ENCODE data around the gene LSM14A.
"Not testable (repeated sequence)": the region's sequence is repeated elsewhere in the genome, so short reads cannot be mapped to it uniquely, and the experiment has no call there.

The LSM14A gene

DNA sequence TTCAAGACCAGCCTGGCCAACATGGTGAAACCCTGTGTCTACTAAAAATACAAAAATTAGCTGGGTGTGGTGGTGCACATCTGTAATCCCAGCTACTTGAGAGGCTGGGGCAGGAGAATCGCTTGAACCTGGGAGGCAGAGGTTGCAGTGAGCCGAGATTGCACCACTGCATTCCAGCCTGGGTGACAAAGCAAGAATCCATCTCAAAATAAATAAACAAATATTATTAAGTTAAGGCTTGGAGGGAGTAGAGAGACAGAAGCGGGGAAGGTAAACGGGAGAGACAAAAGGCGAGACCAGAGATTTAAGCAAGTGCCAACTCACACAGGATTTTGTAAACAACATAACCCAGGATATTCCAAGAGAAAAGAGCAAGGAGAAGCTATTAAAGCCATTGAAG lies 12.8 kb upstream of the LSM14A start:
- not testable (repeated sequence) for DNase-seq

DNA sequence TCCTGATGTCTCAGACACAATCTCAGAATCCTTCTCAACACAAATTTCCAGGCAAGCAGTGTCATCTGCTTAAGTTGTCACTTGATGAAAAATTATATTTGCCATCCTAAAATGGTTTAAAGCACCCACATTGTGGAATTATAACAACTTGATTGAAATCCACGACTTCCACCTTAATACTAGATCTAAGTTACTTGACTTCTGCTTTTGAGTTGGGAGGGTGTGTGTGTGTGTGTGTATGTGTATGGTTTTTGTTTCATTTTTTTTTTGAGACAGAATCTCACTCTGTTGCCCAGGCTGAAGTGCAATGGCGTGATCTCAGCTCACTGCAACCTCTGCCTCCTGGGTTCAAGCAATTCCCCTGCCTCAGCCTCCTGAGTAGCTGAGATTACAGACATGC lies 10.4 kb upstream of the LSM14A start:
- DNase-seq, result not testable (repeated sequence)

DNA sequence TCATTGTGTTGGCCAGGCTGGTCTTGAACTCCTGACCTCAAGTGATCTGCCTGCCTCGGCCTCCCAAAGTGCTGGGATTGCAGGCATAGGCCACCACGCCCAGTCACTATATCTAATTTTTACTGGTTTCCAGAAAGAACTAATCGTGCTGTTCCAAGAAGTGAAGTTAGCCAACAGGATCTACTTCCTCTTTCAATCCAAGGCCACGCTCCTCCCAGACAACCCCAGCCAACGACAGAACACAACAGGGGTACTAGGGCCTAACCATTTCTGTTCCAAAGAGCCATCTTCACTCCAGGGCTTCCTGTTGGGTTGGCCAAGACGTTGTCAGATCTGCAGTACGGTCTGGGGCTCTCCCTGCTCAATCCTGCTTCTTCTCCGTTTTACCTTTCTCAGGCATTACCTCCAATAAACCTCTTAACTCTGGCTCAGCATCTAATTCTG lies 7.0 kb upstream of the LSM14A start:
- DNase-seq, result no peak

GRCh38 chr19:34169475-34170199 lies 2.7 kb upstream of the LSM14A start:
- not testable (repeated sequence) for DNase-seq

GRCh38 chr19:34171539-34171876 lies 796 bp upstream of the LSM14A start:
- DNase-seq, result peak; percentile 76

- DNase-seq, result no peak
These were observed 423 bp downstream of the LSM14A start for GRCh38 chr19:34172661-34173192.

- DNase-seq, result peak; percentile 34
These were observed 1.1 kb downstream of the LSM14A start for GRCh38 chr19:34173193-34173956.

GRCh38 chr19:34175173-34175572 lies 2.9 kb downstream of the LSM14A start:
- DNase-seq, result not testable (repeated sequence)

GRCh38 chr19:34176581-34176980 lies 4.3 kb downstream of the LSM14A start:
- no peak for DNase-seq

DNA sequence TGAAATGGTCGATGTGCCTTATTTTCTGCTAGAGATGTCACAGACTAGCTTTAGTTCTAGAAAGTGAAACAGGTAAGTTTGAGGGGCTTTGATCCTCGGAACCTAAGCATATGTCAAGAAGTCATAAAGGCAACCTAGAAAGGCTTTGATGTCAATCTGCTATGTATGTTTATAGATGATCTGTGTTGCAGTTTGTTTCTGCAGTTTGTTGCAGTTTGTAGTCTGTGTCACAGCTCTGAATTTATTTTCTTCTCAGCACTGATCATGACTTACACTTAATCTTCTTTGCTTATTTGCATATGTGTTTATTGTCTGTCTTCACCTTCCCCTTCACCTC lies 5.9 kb downstream of the LSM14A start:
- no peak for DNase-seq

- no peak for DNase-seq
These were observed 6.8 kb downstream of the LSM14A start for GRCh38 chr19:34179066-34179465.

- DNase-seq, result no peak
These were observed 8.0 kb downstream of the LSM14A start for GRCh38 chr19:34180273-34180672.

DNA sequence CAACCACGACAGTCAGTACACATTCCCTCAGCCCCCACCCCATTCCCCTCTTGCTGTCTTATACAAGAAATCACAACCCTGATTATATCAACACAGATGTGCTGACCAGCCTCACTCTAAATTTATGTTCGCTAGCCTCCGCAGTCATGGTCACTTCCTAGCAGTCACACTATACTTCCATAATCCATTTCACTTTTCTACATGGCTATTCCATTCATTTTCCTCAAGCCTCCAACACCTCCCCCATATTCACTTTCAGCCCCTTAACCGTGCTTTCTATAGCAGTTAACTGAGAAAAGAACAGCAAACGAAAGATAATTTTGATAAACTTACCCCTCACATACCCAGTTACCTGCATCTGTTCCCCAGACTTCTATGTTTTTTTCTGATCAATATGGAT lies 8.4 kb downstream of the LSM14A start:
- no peak for DNase-seq

DNA sequence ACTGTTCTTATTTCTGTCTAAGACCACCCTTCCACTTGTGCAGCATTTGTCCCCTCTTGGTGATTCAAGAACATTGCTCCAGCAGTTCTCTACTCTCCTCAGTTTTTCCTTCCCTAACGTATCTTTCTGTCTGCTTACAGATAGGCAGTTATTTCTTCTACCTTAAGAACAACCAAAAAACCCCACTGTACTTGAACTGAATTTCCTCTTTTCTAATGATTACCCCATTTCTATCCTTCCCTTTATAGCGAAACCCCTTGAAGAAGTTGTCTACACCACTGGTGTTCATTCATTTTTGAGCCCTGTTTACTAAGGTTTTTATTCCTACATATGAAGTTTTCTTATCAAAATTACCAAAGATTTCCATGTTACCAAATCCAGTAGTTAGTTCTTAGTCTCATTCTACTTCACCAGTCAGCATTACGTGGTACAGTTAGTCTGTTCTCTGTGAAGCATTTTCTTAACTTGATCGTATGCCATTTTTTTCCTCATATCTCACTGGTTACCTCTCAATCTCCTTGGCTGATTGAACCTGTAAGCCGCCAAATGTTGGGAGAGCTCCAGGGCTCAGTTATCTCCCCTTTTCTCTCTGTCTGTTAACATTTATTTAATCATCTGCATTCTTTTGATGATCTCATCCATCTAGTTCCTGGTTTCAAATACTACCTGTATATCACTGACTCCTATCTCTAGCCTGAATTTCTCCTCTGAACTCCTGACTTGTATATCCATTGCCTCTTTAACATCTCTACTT lies 9.0 kb downstream of the LSM14A start:
- DNase-seq, result no peak

DNA sequence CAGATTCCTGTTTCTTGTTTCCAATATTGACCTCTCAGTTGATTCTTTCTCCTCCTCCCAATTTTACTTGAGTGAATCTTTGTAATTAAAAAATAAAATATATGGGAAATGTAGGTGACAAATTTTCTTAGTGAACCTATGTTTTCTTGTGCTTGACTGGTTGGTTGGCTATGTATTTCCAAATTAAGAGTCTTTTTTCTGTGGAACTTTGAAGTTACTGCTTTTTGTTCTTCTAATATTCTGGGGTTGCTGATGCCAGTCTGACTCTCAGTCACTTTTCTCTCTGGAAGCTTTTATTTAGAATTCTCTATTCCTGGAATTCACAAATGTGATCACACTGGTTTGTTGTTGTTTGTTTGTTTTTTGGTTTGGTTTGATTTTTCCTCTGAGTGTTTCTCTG lies 9.8 kb downstream of the LSM14A start:
- no peak for DNase-seq

DNA sequence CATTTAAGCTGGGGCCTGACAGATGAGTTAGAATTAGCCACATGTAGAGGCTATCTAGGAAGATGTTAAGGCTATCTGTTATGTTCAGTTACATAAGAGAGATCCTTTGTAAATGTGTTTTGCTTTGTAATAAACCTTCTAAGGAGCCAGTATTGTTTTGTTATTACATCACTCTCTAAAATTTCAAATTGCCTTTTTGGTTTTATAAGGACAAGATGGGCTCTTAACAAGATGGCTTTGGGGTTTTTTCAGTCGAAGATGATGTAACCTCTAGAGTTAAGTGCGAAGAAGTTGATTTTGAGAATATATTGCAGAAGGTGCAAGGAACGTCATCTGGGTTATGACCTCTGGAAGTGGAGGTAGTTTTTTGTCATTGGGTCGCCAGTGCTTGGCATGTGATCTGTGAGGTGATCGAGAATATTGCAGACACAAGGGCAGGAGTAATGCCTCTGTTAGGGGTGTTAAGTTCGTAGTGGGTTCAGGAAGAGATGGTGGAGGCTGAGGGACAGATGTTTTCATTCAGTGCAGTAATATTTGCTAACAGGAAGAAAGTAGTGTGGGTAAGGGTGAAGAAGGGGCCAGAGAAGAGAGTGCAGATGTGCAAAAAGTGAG lies 12.7 kb downstream of the LSM14A start:
- no peak for DNase-seq

DNA sequence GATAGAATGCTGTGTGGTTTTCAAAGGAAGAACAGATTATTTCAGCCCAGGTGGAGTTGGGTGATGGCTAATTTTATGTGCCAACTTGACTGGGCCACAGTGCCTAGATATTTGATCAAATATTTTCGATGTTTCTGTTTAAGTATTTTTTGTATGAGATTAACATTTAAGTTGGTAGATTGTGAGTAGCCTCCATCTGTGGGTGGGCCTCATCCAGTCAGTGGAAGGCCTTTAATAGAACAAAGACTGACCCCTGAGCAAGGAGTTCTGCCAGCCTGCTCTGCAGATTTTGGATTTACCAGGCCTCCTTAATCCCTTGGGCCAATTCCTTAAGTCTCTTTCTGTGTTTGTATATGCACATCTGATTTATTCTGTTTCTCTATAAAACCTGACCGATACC lies 13.9 kb downstream of the LSM14A start:
- DNase-seq, result no peak

DNA sequence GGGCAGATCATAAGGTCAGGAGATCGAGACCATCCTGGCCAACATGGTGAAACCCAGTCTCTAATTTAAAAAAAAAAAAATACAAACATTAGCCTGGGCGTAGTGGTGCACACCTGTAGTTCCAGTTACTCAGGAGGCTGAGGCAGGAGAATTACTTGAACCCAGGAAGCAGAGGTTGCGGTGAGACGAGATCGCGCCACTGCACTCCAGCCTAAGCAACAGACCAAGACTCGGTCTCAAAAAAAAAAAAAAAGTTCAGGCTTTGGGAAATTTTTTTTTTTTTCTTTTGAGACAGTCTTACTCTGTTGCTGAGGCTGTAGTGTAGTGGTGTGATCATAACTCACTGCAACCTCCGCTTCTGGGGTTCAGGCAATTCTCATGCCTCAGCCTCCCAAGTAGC lies 14.7 kb downstream of the LSM14A start:
- no peak for DNase-seq

DNA sequence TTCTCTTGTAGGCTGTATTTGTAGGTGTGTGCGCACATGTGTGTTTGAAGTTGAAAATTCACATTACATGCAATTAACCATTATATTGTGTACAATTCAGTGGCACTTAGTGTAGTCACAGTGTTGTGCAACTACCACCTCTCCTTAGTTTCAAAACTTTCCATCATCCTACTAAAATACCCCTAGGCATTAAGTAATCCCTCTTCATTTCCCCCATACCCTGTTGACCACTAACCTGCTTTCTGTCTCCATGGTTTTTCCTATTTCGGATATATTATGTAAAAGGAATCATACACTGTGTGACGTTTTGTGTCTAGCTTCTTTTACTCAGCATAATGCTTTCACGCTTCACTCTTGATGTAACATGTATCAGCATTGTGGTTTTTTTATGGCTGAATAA lies 16.1 kb downstream of the LSM14A start:
- no peak for DNase-seq

DNA sequence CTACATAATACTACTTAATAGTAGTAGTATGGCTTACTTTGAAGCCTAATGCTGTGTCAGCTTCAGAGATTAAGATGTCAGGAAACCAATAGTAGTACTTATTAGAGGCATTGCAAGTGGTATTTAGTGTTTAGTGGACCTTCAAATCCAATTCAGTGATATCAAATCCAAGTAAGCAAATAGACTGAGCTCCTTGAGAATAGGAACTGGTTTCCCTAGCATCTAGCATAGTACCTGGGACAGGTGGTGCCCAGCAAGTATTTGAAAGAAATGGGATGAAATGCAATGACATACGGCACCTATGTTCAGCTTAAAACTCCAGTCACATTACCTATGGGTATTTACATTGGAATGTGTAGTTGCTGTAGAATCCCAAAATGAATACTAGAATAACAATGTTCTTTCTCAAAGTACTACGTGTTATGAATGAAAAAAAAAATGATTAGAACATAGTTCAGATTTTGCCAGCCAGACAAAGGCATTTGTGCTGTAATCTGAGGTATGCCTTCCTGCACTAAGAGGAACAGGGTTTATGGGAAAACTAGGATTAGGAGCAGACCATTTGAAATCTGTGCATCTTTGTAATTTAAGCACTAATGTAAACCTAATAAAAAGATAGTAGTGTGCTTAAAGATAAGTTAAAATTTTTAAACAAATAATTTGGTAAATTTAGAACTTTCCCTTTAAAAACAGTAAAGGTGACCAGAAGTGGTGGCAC lies 17.1 kb downstream of the LSM14A start:
- no peak for DNase-seq

- DNase-seq, result no peak
These were observed 17.7 kb downstream of the LSM14A start for GRCh38 chr19:34189917-34190425.

- DNase-seq, result no peak
These were observed 19.2 kb downstream of the LSM14A start for GRCh38 chr19:34191355-34191962.
